HG02642 (cell line): Measurements from ENCODE around the gene KLHL3.

Experiments
- ATAC-seq: cut with Tn5 transposase; IDR thresholded peaks from one replicate; pipeline ENCODE4 v1.9.1; 2021; ENCODE audit warnings: mild to moderate bottlenecking; ENCODE audit not compliant: unreplicated experiment, poor library complexity

Gene KLHL3

GRCh38 chr5:137595396-137596079, 140.4 kb downstream of the KLHL3 start:
- no peak for ATAC-seq

- ATAC-seq, result no peak
Measured at GRCh38 chr5:137594717-137595116, 141.2 kb downstream of the KLHL3 start.

GRCh38 chr5:137592317-137592716, 143.6 kb downstream of the KLHL3 start:
- no peak for ATAC-seq

- ATAC-seq, result no peak
Measured at GRCh38 chr5:137589185-137589584, 146.7 kb downstream of the KLHL3 start.

GRCh38 chr5:137587919-137588318, 148.0 kb downstream of the KLHL3 start:
- no peak for ATAC-seq

- ATAC-seq, result no peak
Measured at GRCh38 chr5:137584262-137584661, 151.6 kb downstream of the KLHL3 start.

- no peak for ATAC-seq
Measured at GRCh38 chr5:137583129-137583528, 152.8 kb downstream of the KLHL3 start.

GRCh38 chr5:137582218-137582617, 153.7 kb downstream of the KLHL3 start:
- ATAC-seq, result no peak

GRCh38 chr5:137581776-137582175, 154.1 kb downstream of the KLHL3 start:
- no peak for ATAC-seq

- ATAC-seq, result no peak
Measured at GRCh38 chr5:137580030-137580429, 155.9 kb downstream of the KLHL3 start.

GRCh38 chr5:137575847-137576246, 160.0 kb downstream of the KLHL3 start:
- ATAC-seq, result no peak

- no peak for ATAC-seq
Measured at GRCh38 chr5:137575211-137575610, 160.7 kb downstream of the KLHL3 start.

- no peak for ATAC-seq
Measured at GRCh38 chr5:137573376-137573775, 162.5 kb downstream of the KLHL3 start.

GRCh38 chr5:137572042-137572695, 163.7 kb downstream of the KLHL3 start:
- ATAC-seq, result no peak

GRCh38 chr5:137570070-137570469, 165.8 kb downstream of the KLHL3 start:
- no peak for ATAC-seq
